Sigmoid colon (tissue), 3 donors: ENCODE measurements around the gene RRP1B.

ENCODE experiments used
- POLR2A ChIP-seq, 2 donors: fragments of 450-650 bp; IDR thresholded peaks; one replicate each; pipeline ENCODE4 v1.6.1; 2016; ENCODE audit warnings: antibody characterized with exemption in 2 of 2, mild to moderate bottlenecking in 2 of 2, moderate library complexity in 2 of 2
- TF ChIP-seq, protein P1 (sequence below), 4 experiments: fragments of 450-650 bp in 3 of 4; fragments of 200-600 bp in 1 of 4; IDR thresholded peaks; one replicate each; pipeline ENCODE4 v1.5.1; 2016 to 2019; ENCODE audit warnings: antibody characterized with exemption in 4 of 4, mild to moderate bottlenecking in 3 of 4, moderate library complexity in 2 of 4

DNA sequence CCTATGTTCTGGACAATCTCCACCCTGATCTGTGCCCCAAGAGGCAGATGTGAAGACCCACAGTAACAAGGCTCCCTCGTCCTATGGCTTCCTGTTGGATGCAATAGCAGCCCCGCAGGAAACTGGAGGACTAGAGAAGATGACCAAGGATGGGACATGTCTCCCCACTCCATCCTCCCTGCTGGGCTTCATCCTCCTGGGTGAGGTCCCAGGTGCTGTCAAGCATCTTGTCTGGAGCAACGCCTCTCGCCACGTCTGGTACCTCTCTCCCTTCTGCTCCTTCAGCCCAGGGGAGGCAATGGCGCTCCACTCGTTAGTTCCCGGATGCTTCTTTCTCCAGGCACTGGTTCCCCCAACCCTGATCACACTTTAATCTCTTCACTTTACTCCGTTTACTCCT, 11.2 kb upstream of the RRP1B start:
- TF ChIP-seq, protein P1, sequence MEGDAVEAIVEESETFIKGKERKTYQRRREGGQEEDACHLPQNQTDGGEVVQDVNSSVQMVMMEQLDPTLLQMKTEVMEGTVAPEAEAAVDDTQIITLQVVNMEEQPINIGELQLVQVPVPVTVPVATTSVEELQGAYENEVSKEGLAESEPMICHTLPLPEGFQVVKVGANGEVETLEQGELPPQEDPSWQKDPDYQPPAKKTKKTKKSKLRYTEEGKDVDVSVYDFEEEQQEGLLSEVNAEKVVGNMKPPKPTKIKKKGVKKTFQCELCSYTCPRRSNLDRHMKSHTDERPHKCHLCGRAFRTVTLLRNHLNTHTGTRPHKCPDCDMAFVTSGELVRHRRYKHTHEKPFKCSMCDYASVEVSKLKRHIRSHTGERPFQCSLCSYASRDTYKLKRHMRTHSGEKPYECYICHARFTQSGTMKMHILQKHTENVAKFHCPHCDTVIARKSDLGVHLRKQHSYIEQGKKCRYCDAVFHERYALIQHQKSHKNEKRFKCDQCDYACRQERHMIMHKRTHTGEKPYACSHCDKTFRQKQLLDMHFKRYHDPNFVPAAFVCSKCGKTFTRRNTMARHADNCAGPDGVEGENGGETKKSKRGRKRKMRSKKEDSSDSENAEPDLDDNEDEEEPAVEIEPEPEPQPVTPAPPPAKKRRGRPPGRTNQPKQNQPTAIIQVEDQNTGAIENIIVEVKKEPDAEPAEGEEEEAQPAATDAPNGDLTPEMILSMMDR (IDR thresholded peaks at IDR 0.05): no peak
- TF ChIP-seq POLR2A (IDR thresholded peaks at IDR 0.05): no peak
